H1 (cell line): ENCODE data around the gene FGF2. TPM values are rescaled to one million over a fixed set of nuclear protein-coding genes. Genes with fewer than 3 reads are reported as not detected.

Source experiments
- ASH2L ChIP-seq: fragments of 200-600, 300-600 bp; sonication (generic); IDR thresholded peaks from one replicate; pipeline ENCODE4 v1.7.1; 2017; ENCODE audit warnings: low read length
- CBX8 ChIP-seq: fragments of 300-800, 300-1000 bp; sonication (generic); IDR thresholded peaks from 2 replicates; pipeline ENCODE4 v1.7.1; 2016; ENCODE audit warnings: low read depth, low read length, borderline replicate concordance
- CHD1 ChIP-seq: IDR thresholded peaks from 2 replicates; pipeline ENCODE4 v1.6.1; 2012; ENCODE audit warnings: low read depth, low read length, improper control_type of control experiment
- CHD2 ChIP-seq: IDR thresholded peaks from 2 replicates; pipeline ENCODE4 v1.6.1; 2012; ENCODE audit warnings: low read length, improper control_type of control experiment
- EZH2 ChIP-seq: fragments of 200-600 bp; sonication (generic); IDR thresholded peaks from 2 replicates; pipeline ENCODE4 v1.7.1; 2012; ENCODE audit warnings: low read depth, mild to moderate bottlenecking, moderate library complexity, low read length, inconsistent platforms; ENCODE audit not compliant: severe bottlenecking
- SIRT6 ChIP-seq: IDR thresholded peaks from one replicate; pipeline ENCODE4 v1.7.1; 2012; ENCODE audit warnings: low read length, inconsistent platforms
- YY1 ChIP-seq: IDR thresholded peaks from 2 replicates; pipeline ENCODE4 v1.6.1; 2011; ENCODE audit warnings: low read depth, mild to moderate bottlenecking, low read length
- polyA plus RNA-seq, 7 experiments: library from polyadenylated mRNA; depleted of rRNA in 3 of 7; stranded (reverse) in 5 of 7; unstranded in 2 of 7; fragments of >200 nt in 5 of 7; fragments of 200-250 nt in 2 of 7; gene quantifications; 1 replicate in 5 of 7; 2 replicates in 1 of 7; 4 replicates in 1 of 7; pipeline versions ENCODE4 v1.2.1 to v1.2.3, GENCODE V29; 2011 to 2013; ENCODE audit warnings: missing spikeins in 2 of 7, mixed read lengths in 2 of 7
- total RNA-seq: library from RNA; stranded (reverse); fragmentation: NEBNext Ultra II Directional; extraction: Animal tissue kit (Norgen Biotek cat#: 25700); gene quantifications from 2 replicates; pipeline ENCODE4 v1.2.1, GENCODE V29; 2021
- TF ChIP-seq, protein P1 (sequence below): IDR thresholded peaks from 2 replicates; pipeline ENCODE4 v1.6.1; 2012; ENCODE audit warnings: low read length, inconsistent platforms
- TF ChIP-seq, protein P2 (sequence below): fragments of 300-600 bp; sonication (generic); IDR thresholded peaks from 2 replicates; pipeline ENCODE4 v1.7.1; 2012; ENCODE audit warnings: low read length, moderate library complexity, mild to moderate bottlenecking, inconsistent platforms; ENCODE audit not compliant: insufficient replicate concordance

The FGF2 gene
- total and polyA plus RNA-seq, 2 of the 8 experiments (the other 6 are each of a cell fraction or from before 2014, with no cell fraction given), result 23.4 to 145 TPM

DNA sequence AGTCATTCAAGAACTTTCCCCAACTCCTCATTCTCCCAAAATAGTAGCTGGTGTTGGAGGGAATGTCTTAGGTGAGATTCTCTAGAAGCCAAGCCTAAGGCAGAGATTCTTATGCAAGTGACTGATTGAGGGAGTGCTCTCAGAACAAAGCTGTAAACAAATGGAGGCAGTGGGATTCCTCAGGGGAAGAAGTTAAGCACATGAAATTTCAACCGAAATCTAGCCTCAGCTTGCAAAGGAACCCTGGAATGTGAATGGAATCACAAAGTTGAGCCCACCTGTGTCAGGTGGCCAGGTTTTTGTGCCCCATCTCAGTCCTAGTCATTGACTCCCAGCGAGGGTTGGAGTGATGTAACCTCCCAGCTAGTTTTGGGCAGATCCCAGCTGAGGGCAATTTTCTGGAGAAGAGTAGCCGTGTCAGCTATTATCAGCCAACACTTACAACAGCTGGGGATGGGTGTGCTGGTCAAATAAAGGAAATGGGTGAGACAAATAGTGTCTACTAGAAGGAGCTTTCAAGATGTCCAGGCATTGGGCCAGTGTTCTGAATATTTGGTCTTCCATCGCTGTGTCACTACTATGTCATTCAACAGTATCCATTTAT is 29.7 kb upstream of the FGF2 start (continued):
- TF ChIP-seq ASH2L, result peak; percentile 64
- TF ChIP-seq CHD2, result no peak
- no peak for TF ChIP-seq SIRT6
- TF ChIP-seq, protein P1, sequence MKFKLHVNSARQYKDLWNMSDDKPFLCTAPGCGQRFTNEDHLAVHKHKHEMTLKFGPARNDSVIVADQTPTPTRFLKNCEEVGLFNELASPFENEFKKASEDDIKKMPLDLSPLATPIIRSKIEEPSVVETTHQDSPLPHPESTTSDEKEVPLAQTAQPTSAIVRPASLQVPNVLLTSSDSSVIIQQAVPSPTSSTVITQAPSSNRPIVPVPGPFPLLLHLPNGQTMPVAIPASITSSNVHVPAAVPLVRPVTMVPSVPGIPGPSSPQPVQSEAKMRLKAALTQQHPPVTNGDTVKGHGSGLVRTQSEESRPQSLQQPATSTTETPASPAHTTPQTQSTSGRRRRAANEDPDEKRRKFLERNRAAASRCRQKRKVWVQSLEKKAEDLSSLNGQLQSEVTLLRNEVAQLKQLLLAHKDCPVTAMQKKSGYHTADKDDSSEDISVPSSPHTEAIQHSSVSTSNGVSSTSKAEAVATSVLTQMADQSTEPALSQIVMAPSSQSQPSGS, result no peak
- no peak for TF ChIP-seq EZH2
- peak; percentile 59; the same call in 1 of the 2 replicates for TF ChIP-seq YY1
- no peak for TF ChIP-seq CHD1
- TF ChIP-seq CBX8, result no peak
- TF ChIP-seq, protein P2, sequence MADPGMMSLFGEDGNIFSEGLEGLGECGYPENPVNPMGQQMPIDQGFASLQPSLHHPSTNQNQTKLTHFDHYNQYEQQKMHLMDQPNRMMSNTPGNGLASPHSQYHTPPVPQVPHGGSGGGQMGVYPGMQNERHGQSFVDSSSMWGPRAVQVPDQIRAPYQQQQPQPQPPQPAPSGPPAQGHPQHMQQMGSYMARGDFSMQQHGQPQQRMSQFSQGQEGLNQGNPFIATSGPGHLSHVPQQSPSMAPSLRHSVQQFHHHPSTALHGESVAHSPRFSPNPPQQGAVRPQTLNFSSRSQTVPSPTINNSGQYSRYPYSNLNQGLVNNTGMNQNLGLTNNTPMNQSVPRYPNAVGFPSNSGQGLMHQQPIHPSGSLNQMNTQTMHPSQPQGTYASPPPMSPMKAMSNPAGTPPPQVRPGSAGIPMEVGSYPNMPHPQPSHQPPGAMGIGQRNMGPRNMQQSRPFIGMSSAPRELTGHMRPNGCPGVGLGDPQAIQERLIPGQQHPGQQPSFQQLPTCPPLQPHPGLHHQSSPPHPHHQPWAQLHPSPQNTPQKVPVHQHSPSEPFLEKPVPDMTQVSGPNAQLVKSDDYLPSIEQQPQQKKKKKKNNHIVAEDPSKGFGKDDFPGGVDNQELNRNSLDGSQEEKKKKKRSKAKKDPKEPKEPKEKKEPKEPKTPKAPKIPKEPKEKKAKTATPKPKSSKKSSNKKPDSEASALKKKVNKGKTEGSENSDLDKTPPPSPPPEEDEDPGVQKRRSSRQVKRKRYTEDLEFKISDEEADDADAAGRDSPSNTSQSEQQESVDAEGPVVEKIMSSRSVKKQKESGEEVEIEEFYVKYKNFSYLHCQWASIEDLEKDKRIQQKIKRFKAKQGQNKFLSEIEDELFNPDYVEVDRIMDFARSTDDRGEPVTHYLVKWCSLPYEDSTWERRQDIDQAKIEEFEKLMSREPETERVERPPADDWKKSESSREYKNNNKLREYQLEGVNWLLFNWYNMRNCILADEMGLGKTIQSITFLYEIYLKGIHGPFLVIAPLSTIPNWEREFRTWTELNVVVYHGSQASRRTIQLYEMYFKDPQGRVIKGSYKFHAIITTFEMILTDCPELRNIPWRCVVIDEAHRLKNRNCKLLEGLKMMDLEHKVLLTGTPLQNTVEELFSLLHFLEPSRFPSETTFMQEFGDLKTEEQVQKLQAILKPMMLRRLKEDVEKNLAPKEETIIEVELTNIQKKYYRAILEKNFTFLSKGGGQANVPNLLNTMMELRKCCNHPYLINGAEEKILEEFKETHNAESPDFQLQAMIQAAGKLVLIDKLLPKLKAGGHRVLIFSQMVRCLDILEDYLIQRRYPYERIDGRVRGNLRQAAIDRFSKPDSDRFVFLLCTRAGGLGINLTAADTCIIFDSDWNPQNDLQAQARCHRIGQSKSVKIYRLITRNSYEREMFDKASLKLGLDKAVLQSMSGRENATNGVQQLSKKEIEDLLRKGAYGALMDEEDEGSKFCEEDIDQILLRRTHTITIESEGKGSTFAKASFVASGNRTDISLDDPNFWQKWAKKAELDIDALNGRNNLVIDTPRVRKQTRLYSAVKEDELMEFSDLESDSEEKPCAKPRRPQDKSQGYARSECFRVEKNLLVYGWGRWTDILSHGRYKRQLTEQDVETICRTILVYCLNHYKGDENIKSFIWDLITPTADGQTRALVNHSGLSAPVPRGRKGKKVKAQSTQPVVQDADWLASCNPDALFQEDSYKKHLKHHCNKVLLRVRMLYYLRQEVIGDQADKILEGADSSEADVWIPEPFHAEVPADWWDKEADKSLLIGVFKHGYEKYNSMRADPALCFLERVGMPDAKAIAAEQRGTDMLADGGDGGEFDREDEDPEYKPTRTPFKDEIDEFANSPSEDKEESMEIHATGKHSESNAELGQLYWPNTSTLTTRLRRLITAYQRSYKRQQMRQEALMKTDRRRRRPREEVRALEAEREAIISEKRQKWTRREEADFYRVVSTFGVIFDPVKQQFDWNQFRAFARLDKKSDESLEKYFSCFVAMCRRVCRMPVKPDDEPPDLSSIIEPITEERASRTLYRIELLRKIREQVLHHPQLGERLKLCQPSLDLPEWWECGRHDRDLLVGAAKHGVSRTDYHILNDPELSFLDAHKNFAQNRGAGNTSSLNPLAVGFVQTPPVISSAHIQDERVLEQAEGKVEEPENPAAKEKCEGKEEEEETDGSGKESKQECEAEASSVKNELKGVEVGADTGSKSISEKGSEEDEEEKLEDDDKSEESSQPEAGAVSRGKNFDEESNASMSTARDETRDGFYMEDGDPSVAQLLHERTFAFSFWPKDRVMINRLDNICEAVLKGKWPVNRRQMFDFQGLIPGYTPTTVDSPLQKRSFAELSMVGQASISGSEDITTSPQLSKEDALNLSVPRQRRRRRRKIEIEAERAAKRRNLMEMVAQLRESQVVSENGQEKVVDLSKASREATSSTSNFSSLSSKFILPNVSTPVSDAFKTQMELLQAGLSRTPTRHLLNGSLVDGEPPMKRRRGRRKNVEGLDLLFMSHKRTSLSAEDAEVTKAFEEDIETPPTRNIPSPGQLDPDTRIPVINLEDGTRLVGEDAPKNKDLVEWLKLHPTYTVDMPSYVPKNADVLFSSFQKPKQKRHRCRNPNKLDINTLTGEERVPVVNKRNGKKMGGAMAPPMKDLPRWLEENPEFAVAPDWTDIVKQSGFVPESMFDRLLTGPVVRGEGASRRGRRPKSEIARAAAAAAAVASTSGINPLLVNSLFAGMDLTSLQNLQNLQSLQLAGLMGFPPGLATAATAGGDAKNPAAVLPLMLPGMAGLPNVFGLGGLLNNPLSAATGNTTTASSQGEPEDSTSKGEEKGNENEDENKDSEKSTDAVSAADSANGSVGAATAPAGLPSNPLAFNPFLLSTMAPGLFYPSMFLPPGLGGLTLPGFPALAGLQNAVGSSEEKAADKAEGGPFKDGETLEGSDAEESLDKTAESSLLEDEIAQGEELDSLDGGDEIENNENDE, result peak; percentile 75
